SK-N-SH treated with all-trans-retinoic acid at 6 μM for 48 hours (cell line): Measurements from ENCODE around the gene GALNT6.

Experiments
- BACH2 ChIP-seq: fragments of 250-450 bp; sonication (Bioruptor Pico); IDR thresholded peaks from 2 replicates; pipeline ENCODE4 v1.9.0; 2021; ENCODE audit warnings: mild to moderate bottlenecking, borderline replicate concordance
- PATZ1 ChIP-seq: fragments of 250-450 bp; sonication (Bioruptor Pico); IDR thresholded peaks from 2 replicates; pipeline ENCODE4 v1.8.0; 2020; ENCODE audit warnings: mild to moderate bottlenecking, moderate library complexity, borderline replicate concordance
- PPARA ChIP-seq: fragments of 250-450 bp; sonication (Bioruptor Pico); IDR thresholded peaks from 2 replicates; pipeline ENCODE4 v1.5.0; 2020; ENCODE audit warnings: mild to moderate bottlenecking, borderline replicate concordance
- TOX ChIP-seq: fragments of 250-450 bp; sonication (Bioruptor Pico); IDR thresholded peaks from 2 replicates; pipeline ENCODE4 v1.8.0; 2021; ENCODE audit warnings: mild to moderate bottlenecking, moderate library complexity, borderline replicate concordance
- ZFP3 ChIP-seq: fragments of 250-450 bp; sonication (Bioruptor Pico); IDR thresholded peaks from 2 replicates; pipeline ENCODE4 v1.5.0; 2020; ENCODE audit warnings: mild to moderate bottlenecking, moderate library complexity
- ZNF565 ChIP-seq: fragments of 450-650 bp; formaldehyde crosslinking; conservative IDR thresholded peaks from 2 replicates; pipeline ENCODE4 v1.5.0; 2020; ENCODE audit warnings: low read depth, mild to moderate bottlenecking, moderate library complexity
- ZNF70 ChIP-seq: fragments of 450-650 bp; formaldehyde crosslinking; IDR thresholded peaks from 2 replicates; pipeline ENCODE4 v1.5.0; 2020; ENCODE audit warnings: mild to moderate bottlenecking, moderate library complexity
- TF ChIP-seq, protein P1 (sequence below): fragments of 250-450 bp; sonication (Bioruptor Pico); IDR thresholded peaks from 2 replicates; pipeline ENCODE4 v1.5.0; 2020; ENCODE audit warnings: mild to moderate bottlenecking, moderate library complexity
- TF ChIP-seq, protein P2 (sequence below): fragments of 250-450 bp; sonication (Bioruptor Pico); IDR thresholded peaks from 2 replicates; pipeline ENCODE4 v1.8.0; 2021; ENCODE audit warnings: low read depth, mild to moderate bottlenecking, moderate library complexity, borderline replicate concordance
- TF ChIP-seq, protein P3 (sequence below): fragments of 250-450 bp; sonication (Bioruptor Pico); IDR thresholded peaks from 2 replicates; pipeline ENCODE4 v1.5.1; 2020; ENCODE audit warnings: low read depth, mild to moderate bottlenecking, moderate library complexity

GRCh38 chr12:51390457-51390856 is 749 bp downstream of the GALNT6 start:
- TF ChIP-seq ZNF565 (CRISPR knock-in tag) = no peak
- TF ChIP-seq BACH2 (CRISPR knock-in tag) = no peak
- TF ChIP-seq TOX (CRISPR knock-in tag) = no peak
- no peak for TF ChIP-seq ZFP3 (CRISPR knock-in tag)
- TF ChIP-seq, protein P1, sequence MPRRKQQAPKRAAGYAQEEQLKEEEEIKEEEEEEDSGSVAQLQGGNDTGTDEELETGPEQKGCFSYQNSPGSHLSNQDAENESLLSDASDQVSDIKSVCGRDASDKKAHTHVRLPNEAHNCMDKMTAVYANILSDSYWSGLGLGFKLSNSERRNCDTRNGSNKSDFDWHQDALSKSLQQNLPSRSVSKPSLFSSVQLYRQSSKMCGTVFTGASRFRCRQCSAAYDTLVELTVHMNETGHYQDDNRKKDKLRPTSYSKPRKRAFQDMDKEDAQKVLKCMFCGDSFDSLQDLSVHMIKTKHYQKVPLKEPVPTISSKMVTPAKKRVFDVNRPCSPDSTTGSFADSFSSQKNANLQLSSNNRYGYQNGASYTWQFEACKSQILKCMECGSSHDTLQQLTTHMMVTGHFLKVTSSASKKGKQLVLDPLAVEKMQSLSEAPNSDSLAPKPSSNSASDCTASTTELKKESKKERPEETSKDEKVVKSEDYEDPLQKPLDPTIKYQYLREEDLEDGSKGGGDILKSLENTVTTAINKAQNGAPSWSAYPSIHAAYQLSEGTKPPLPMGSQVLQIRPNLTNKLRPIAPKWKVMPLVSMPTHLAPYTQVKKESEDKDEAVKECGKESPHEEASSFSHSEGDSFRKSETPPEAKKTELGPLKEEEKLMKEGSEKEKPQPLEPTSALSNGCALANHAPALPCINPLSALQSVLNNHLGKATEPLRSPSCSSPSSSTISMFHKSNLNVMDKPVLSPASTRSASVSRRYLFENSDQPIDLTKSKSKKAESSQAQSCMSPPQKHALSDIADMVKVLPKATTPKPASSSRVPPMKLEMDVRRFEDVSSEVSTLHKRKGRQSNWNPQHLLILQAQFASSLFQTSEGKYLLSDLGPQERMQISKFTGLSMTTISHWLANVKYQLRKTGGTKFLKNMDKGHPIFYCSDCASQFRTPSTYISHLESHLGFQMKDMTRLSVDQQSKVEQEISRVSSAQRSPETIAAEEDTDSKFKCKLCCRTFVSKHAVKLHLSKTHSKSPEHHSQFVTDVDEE (CRISPR knock-in tag) = no peak
- no peak for TF ChIP-seq PATZ1 (CRISPR knock-in tag)
- TF ChIP-seq, protein P2, sequence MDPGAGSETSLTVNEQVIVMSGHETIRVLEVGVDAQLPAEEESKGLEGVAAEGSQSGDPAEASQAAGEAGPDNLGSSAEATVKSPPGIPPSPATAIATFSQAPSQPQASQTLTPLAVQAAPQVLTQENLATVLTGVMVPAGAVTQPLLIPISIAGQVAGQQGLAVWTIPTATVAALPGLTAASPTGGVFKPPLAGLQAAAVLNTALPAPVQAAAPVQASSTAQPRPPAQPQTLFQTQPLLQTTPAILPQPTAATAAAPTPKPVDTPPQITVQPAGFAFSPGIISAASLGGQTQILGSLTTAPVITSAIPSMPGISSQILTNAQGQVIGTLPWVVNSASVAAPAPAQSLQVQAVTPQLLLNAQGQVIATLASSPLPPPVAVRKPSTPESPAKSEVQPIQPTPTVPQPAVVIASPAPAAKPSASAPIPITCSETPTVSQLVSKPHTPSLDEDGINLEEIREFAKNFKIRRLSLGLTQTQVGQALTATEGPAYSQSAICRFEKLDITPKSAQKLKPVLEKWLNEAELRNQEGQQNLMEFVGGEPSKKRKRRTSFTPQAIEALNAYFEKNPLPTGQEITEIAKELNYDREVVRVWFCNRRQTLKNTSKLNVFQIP (CRISPR knock-in tag) = no peak
- no peak for TF ChIP-seq ZNF70 (CRISPR knock-in tag)
- TF ChIP-seq, protein P3, sequence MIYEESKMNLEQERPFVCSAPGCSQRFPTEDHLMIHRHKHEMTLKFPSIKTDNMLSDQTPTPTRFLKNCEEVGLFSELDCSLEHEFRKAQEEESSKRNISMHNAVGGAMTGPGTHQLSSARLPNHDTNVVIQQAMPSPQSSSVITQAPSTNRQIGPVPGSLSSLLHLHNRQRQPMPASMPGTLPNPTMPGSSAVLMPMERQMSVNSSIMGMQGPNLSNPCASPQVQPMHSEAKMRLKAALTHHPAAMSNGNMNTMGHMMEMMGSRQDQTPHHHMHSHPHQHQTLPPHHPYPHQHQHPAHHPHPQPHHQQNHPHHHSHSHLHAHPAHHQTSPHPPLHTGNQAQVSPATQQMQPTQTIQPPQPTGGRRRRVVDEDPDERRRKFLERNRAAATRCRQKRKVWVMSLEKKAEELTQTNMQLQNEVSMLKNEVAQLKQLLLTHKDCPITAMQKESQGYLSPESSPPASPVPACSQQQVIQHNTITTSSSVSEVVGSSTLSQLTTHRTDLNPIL (CRISPR knock-in tag) = no peak
- no peak for TF ChIP-seq PPARA
